OCI-LY7 (cell line): ENCODE results near the gene SLC25A29. TPM values are rescaled to one million over a fixed set of nuclear protein-coding genes. Genes with fewer than 3 reads are reported as not detected.

Experiments
- BruUV-seq: library from RNA; stranded (reverse); fragments of 400-500 nt; replicated peaks from 2 replicates; lab custom pipeline; 2021; lab: Mats Ljungman, UMichigan
- CTCF ChIA-PET: fragments of 300-600 bp; sonication (Branson Sonifier 250); formaldehyde crosslinking; loops from one replicate; lab custom pipeline; 2022; ENCODE audit warnings: antibody characterized with exemption; ENCODE audit not compliant: unreplicated experiment; lab: Charles Lee
- POLR2A ChIA-PET: fragments of 300-600 bp; sonication (Branson Sonifier 250); formaldehyde crosslinking; loops from one replicate; lab custom pipeline; 2022; ENCODE audit warnings: antibody characterized with exemption; lab: Charles Lee
- DNase-seq: peaks from one replicate; pipeline ENCODE4 v3.0.0-alpha.2; 2015; ENCODE audit warnings: low spot score
- H2AFZ ChIP-seq: fragments of 200-600 bp; sonication (generic), shearing (Covaris generic); 2 replicates; pipeline ENCODE4 v1.6.1; 2014; ENCODE audit warnings: mild to moderate bottlenecking, antibody characterized with exemption, low read length, moderate library complexity
- H3K27ac ChIP-seq: fragments of 200-600 bp; sonication (generic); 2 replicates; pipeline ENCODE4 v1.5.1; 2014; ENCODE audit warnings: mixed run types, low read depth, mild to moderate bottlenecking, moderate library complexity, low read length, inconsistent platforms; ENCODE audit not compliant: poor library complexity, severe bottlenecking
- H3K36me3 ChIP-seq: fragments of 200-600 bp; sonication (generic); 2 replicates; pipeline ENCODE4 v1.6.1; 2014; ENCODE audit warnings: mild to moderate bottlenecking, antibody characterized with exemption, low read length, moderate library complexity, mixed read lengths; ENCODE audit not compliant: insufficient read depth
- H3K4me1 ChIP-seq: fragments of 200-600 bp; sonication (generic); 2 replicates; pipeline ENCODE4 v1.5.1; 2014; ENCODE audit warnings: mild to moderate bottlenecking, low read length; ENCODE audit not compliant: insufficient read depth, poor library complexity, severe bottlenecking
- H3K4me2 ChIP-seq: fragments of 200-600 bp; sonication (generic); 2 replicates; pipeline ENCODE4 v1.6.1; 2014; ENCODE audit warnings: mild to moderate bottlenecking, low read length
- H3K4me3 ChIP-seq: fragments of 200-600 bp; sonication (generic); 2 replicates; pipeline ENCODE4 v1.5.1; 2014; ENCODE audit warnings: mild to moderate bottlenecking, low read depth, low read length; ENCODE audit not compliant: poor library complexity, severe bottlenecking
- H3K79me2 ChIP-seq: fragments of 200-600 bp; sonication (generic); 2 replicates; pipeline ENCODE4 v1.6.1; 2016; ENCODE audit warnings: low read depth, mild to moderate bottlenecking, low read length, moderate library complexity, mixed read lengths; ENCODE audit not compliant: insufficient read depth
- H3K9me2 ChIP-seq: fragments of 200-600 bp; sonication (generic); 2 replicates; pipeline ENCODE4 v1.6.1; 2016; ENCODE audit warnings: mild to moderate bottlenecking, low read length, mixed read lengths; ENCODE audit not compliant: insufficient read depth
- H3K9me3 ChIP-seq: fragments of 200-600 bp; sonication (generic); 2 replicates; pipeline ENCODE4 v1.6.1; 2014; ENCODE audit warnings: mild to moderate bottlenecking, mixed run types, low read length, mixed read lengths
- H4K20me1 ChIP-seq: fragments of 200-600 bp; sonication (generic); 2 replicates; pipeline ENCODE4 v1.6.1; 2014; ENCODE audit warnings: mild to moderate bottlenecking, antibody characterized with exemption, low read length, moderate library complexity, mixed read lengths; ENCODE audit not compliant: insufficient read depth
- EZH2phosphoT487 ChIP-seq: fragments of 200-600 bp; sonication (generic); IDR thresholded peaks from 2 replicates; pipeline ENCODE4 v1.6.1; 2018; ENCODE audit warnings: low read depth, borderline replicate concordance, mild to moderate bottlenecking, mixed run types, antibody characterized with exemption, low read length, moderate library complexity, mixed read lengths
- intact Hi-C: fragments of 100-400 bp; cut with micrococcal nuclease; formaldehyde crosslinking; loops from one replicate; pipeline ENCODE4 v1.10.0; 2022; ENCODE audit not compliant: unreplicated experiment
- total RNA-seq, 2 experiments: library from RNA; depleted of rRNA in 1 of 2; stranded (reverse); fragments of >200 nt in 1 of 2; shearing (Covaris generic) in 1 of 2; gene quantifications; 2 replicates each; pipeline ENCODE4 v1.2.3, GENCODE V29; 2014 to 2022
- TF ChIP-seq, protein P1 (sequence below): fragments of 200-600 bp; sonication (generic); conservative IDR thresholded peaks from 2 replicates; pipeline ENCODE4 v1.5.1; 2014; ENCODE audit warnings: mild to moderate bottlenecking, antibody characterized with exemption, low read length, moderate library complexity, mixed read lengths

The SLC25A29 gene
- total RNA-seq, 2 experiments from 2014 or later: 14.6 to 34.8 TPM

DNA sequence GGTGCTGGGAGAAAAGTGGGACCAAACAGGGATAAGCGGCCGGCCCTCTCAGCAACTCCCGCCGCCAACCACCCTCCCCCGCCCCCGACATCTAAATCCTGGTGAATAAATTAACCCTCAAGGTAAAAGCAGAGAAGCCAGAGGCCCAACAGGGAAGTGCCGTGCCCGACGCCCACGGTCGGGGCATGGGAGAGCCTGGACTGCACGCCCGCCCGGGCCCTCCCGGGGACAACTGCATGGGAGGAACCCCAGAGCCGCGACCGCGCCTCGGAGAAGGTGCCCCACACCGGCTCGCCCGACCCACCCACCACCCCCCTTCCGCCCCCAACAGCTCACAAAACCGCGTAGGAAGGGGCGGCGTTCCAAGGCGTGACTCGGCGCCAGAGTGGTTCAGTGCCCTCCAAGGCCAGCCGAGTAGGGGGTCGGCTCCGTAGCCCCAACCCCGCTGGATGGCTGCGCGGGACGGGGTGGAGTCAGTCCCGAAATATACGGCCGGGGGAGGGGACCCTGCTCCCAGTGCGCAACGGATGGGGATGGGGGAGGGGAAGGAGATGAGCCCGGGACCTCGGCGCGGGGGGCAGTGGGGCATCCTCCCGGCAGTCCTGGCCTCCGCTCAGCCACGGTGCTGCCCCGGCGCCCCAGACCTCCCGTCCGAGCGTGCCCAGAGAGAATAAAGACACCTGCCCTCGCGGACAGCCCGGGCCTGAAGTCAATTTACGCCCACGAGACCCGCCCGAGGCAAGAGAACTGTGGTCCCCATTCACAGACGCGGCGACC lies 732 bp downstream of the SLC25A29 start:
- intact Hi-C loops: loop anchor here (2.0 kb wide), 1 partner anchor 71 kb away; the partner anchor contains the start of gene WDR25
- Histone ChIP-seq H3K4me3 (peak overlapping the region; percentile 75), H3K9me2 (no peaks in the 10 kb centered on the region), H2AFZ (peak overlapping the region; percentile 84), H3K4me1 (peaks cover 7% of the 10 kb centered on the region), H3K9me3 (no peaks in the 10 kb centered on the region), H4K20me1 (no peaks in the 10 kb centered on the region), H3K27ac (no peak overlapping the region), H3K79me2 (no peaks in the 10 kb centered on the region), H3K4me2 (peak overlapping the region; percentile 83), H3K36me3 (no peaks in the 10 kb centered on the region)
- CTCF ChIA-PET: no interaction called here
- POLR2A ChIA-PET: no interaction called here
- DNase-seq: peak; percentile 43
- BruUV-seq: no TSS peak
- TF ChIP-seq EZH2phosphoT487: no peak
- TF ChIP-seq, protein P1, sequence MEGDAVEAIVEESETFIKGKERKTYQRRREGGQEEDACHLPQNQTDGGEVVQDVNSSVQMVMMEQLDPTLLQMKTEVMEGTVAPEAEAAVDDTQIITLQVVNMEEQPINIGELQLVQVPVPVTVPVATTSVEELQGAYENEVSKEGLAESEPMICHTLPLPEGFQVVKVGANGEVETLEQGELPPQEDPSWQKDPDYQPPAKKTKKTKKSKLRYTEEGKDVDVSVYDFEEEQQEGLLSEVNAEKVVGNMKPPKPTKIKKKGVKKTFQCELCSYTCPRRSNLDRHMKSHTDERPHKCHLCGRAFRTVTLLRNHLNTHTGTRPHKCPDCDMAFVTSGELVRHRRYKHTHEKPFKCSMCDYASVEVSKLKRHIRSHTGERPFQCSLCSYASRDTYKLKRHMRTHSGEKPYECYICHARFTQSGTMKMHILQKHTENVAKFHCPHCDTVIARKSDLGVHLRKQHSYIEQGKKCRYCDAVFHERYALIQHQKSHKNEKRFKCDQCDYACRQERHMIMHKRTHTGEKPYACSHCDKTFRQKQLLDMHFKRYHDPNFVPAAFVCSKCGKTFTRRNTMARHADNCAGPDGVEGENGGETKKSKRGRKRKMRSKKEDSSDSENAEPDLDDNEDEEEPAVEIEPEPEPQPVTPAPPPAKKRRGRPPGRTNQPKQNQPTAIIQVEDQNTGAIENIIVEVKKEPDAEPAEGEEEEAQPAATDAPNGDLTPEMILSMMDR: no peak

DNA sequence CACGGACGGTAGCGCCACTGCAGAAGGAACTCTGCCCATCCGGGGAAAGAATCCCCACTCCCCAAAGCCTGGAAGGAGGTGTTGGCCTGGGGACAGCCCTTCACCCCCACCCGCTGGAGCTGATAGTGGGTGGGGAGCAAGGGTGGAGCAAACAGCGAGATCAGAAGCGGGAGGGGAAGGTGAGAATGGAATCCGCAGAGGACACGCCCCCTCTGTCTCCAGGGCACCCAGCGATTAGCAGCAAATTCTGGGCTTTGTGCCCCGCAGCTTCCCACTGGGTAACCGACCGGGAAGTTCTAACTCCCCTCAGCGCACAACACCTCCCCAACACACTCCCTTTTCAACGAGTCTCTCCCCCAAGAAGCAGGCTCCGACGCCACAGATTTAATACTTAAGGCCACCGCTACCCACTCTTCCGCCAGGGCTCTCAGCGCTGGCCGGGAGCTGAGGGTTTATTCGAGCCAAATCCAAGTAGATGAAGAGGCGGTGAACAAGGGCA lies 1.4 kb downstream of the SLC25A29 start:
- Histone ChIP-seq H3K4me2 (peak overlapping the region; percentile 83), H3K9me2 (no peaks in the 10 kb centered on the region), H4K20me1 (no peaks in the 10 kb centered on the region), H3K9me3 (no peaks in the 10 kb centered on the region), H2AFZ (peak overlapping the region; percentile 84; the same call in 1 of the 2 replicates), H3K27ac (no peak overlapping the region), H3K4me3 (peak overlapping the region; percentile 75), H3K36me3 (no peaks in the 10 kb centered on the region), H3K4me1 (peaks cover 7% of the 10 kb centered on the region), H3K79me2 (no peaks in the 10 kb centered on the region)
- no TSS peak for BruUV-seq
- intact Hi-C loops: no loop called here
- TF ChIP-seq EZH2phosphoT487: 0 out of 2 replicates have a peak, but pooled peaks have one; percentile 68
- TF ChIP-seq, protein P1: no peak
- POLR2A ChIA-PET: no interaction called here
- CTCF ChIA-PET: no interaction called here
- no peak for DNase-seq

DNA sequence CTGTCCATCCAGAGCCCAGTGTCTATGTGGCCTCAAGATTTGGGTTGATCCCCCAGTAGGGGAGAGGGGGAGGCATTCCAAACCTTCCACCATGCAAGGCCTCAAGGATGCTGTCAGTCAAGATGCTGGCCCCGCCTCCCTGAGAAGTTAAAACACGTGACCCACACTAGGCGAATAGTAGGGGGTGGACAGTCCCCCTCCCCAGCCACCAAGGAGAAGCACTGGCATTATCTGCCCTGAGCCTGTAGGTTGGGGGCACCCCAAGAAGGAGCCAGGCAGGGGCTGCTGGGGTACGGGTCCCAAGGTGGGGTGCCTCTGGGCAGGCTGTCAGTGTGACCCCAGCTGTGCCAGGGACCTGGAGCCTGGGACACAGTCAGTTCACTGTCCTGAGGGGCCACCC lies 2.3 kb downstream of the SLC25A29 start:
- ChIA-PET POLR2A (no interaction called here), CTCF (no interaction called here)
- TF ChIP-seq EZH2phosphoT487: no peak
- TF ChIP-seq, protein P1: no peak
- H4K20me1 ChIP-seq: no peaks in the 10 kb centered on the region
- H3K4me3 ChIP-seq: no peak overlapping the region
- H3K9me3 ChIP-seq: no peaks in the 10 kb centered on the region
- intact Hi-C loops: no loop called here
- no peak for DNase-seq
- H3K9me2 ChIP-seq: no peaks in the 10 kb centered on the region
- peaks cover 9% of the 10 kb centered on the region for H3K4me1 ChIP-seq
- no peak overlapping the region for H3K27ac ChIP-seq
- no TSS peak for BruUV-seq
- H3K4me2 ChIP-seq: no peak overlapping the region
- no peaks in the 10 kb centered on the region for H3K79me2 ChIP-seq
- H3K36me3 ChIP-seq: no peaks in the 10 kb centered on the region
- H2AFZ ChIP-seq: no peak overlapping the region
